Hypothalamus (tissue), 51 donors: ENCODE data around the gene AMDHD1.
"Not testable (repeated sequence)": the region's sequence is repeated elsewhere in the genome, so short reads cannot be mapped to it uniquely, and the experiment has no call there.

Source experiments
- DNase-seq, 51 donors: peaks; one replicate each; lab custom pipeline; 2025; lab: John Stamatoyannopoulos, UW

The AMDHD1 gene

DNA sequence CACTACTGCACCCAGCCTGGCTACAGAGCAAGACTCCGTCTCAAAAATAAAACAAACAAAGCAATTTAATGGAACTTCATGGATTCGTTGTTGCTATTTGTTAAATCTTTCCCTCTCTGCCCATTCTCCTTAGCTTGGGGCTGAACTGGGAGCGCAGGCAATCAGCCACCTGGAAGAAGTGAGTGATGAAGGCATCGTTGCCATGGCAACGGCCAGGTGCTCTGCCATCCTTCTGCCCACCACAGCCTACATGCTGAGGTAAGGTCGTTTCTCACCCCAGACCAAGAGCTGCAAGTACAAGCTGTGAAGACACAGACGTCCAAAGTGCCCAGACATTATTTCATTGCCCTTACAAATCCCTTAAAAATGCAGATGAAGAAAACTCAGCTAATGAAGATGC is 19.1 kb downstream of the AMDHD1 start:
- DNase-seq: no peak

DNA sequence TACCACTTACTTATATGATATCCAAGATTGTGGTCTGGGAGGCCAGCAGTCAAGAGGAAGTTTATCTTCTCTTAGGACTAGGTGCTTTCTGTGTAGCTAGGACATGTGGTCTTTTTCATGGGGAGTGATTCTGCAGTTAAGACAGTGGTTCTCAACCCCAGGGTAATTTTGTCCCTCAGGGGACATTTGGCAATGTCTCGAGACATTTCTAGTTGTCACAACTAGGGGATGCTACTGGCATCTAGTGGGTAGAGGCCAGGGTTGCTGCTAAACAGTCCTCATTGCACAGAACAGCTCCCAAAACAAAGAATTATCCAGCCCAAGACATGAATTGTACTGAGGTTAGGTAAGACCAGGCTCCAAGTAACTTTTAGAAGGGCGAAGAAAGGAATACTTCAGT is 20.0 kb downstream of the AMDHD1 start:
- no peak for DNase-seq

DNA sequence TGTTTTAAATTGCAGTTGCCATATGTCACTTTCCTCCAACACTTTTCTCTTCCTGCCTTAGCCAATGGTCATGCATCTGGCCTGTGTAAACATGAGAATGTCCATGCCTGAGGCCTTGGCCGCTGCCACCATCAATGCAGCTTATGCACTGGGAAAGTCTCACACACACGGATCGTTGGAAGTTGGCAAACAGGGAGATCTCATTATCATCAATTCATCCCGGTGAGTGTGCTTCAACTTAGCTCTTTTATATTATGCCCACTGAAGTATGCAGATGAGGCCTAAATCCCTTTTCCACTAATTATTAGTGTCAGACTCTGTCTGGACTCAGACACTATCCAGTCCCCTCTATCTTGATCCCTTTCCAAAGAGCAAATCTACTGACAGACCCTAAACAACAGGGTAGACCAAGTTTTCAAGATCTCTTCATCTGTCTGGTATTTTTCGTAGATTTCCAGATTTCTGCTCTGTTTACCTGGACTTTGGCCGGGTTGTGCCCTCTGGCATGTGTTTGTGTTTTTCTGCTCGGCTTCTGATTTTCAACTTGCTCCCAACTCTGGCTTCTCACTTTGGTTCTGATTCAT is 23.2 kb downstream of the AMDHD1 start:
- no peak for DNase-seq

DNA sequence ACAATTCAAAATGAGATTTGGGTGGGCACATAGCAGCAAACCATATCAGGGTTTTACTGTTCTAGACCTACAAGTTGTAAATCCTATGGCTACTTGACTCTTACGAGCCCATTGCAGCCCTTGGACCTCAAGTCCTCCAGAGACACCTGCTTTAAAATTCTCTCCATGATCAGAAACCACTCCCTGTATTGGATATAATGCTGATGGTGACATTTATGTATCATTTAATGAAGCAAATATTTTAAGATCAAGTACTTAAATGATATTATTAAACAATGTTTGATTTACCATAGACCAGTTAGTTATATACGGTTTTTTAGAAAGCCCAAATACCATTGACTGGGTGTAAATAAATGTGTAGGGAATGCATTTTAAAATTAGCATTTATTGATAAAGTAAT is 24.2 kb downstream of the AMDHD1 start:
- DNase-seq: no peak

- DNase-seq: not testable (repeated sequence)
These were observed 26.0 kb downstream of the AMDHD1 start for GRCh38 chr12:95969116-95969515.

DNA sequence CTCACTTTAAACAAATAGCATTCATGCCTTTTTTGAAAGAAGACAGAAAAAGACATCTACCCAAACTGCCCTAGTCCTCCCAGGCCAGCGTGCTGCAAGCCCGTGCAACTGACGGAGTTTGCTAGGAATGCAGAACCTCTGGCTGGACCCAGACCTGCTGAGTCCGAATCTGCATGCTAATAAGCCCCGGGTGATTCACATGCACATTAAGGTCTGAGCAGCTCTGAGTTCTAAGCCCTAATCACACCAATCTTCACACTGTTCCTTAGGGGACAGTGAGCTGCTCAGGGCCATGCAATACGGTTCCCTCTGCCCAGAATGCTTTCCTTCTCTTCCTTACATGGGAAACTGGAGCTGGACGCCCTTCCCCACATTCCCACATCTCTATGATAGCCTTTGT is 27.8 kb downstream of the AMDHD1 start:
- no peak for DNase-seq

DNA sequence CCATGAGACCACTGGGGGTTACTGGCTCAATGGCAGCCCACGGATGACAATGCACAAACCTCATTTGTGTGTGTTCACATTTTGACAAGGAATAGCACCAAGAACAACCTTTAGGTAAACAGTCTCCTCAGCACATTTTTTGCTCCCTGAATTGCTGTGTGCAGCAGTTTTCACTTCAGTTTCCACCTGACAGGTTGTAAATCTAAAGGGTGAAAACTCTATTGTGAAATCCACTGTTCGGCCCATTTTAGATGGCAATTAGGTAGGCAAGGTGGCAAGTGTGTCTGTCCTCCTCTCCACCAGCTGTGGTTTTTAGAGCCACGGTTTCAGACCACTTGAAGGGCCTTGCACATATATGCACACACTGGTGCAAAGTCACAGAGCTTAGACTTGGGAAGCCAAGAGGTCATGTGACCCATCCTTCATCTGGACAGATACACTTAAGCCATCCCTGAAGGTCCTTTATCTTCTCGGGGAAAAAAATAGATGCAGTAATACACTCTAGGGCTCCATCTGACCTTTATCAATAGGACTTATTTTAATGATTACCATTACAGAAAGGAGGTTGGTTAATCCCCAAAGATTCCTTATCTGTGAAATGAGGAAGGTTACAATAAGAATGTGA is 29.8 kb downstream of the AMDHD1 start:
- DNase-seq: no peak

DNA sequence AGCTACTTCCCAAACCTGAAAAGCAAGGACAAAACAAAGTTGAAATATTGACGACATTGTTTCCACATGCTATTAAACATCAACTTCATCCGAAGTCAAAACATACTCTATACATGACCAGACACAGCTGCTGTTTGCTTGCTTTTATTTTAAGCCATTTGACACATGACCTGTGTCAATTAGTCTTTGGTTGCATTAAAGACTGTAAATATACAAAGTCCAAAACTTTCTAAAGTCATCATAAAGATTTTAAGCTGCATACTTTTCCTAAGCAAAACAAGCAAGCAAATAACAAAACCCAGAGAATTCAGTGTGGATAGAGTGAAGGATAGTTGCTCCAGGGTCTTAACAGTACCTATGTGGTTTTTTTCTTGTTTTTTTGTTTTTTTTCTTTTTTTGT is 31.2 kb downstream of the AMDHD1 start:
- DNase-seq: no peak

- no peak for DNase-seq
These were observed 32.4 kb downstream of the AMDHD1 start for GRCh38 chr12:95975491-95975890.

DNA sequence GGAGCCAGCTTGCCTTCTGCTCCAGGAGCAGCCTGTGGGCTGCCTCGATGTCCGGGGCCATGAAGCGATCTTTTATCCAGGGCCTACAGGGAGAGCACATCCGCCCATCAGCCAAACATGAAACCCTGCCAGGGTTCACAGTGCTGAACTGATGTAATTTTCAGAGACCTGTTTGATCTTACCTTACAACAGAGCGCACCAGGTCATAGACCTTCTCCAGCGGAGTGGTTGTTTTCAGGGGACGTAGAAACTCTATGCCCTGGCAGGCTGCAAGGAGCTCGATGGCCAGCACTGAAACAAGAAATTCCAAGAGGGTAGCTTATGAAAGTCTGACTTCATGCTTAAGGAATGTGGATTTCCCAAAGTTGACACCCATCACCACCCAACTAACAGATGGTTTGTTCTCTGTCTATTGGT is 33.3 kb downstream of the AMDHD1 start:
- DNase-seq: no peak

DNA sequence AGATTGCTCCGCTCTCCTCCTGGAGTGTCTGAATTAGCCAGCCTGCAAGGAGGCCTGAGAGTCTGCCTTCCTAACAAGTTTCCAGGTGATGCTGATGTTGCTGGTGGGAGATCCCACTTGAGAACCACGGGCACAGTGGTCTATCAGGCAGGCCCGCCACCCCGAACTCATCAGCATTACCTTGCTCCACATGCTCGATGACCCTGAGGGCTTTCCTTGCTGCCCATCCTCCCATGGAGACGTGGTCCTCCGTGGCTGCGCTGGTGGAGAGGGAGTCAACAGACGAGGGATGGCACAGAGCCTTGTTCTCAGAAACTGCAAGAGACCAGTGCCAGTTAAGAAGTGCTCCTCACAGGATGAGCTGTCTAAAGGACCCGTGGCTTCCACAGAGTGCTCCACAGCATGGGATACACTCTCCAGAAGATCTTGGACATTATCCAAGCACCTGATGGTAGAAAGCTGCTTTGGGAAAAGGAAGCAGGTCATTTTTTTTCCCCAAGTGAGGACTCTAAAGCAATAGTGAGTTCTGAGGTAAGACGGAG is 34.7 kb downstream of the AMDHD1 start:
- DNase-seq: no peak

GRCh38 chr12:95978351-95978750 is 35.2 kb downstream of the AMDHD1 start:
- DNase-seq: no peak

DNA sequence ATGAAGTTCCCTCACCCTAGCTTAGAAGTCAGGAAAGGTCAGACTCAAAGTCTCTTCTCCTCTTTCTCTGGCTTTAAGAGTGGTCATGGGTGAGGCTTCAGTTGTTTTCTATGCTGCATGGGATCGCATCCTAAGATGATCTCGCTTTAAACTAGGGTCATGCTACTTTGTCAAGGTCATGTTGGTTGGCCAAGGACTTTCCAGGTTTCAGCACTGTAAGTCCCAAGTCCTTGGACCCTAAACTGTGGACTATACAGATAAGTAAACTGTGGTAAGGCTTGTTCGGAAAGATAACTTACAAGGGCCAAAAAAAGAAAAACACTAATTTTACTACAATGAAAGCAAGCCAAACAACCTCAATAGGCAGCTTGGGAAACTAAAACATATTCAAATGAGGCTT is 35.6 kb downstream of the AMDHD1 start:
- DNase-seq: no peak

DNA sequence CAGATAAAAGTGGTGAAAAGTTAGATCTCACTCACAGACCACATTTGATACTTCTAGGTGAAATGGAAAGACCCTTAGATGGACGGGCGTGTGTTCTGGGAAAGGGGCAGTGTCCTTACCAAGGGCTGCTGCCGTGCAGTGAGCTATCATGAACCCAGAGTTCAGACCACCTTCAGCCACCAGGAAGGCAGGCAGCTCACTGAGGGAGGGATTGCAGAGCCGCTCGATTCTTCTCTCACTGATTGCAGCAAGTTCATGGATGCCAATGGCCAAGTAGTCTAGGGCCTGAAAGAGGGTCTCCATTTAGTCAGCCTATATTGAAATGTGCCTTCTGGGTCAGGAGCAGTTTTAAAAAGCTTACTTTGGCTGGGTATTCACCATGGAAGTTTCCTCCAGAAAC is 37.3 kb downstream of the AMDHD1 start:
- DNase-seq: no peak

DNA sequence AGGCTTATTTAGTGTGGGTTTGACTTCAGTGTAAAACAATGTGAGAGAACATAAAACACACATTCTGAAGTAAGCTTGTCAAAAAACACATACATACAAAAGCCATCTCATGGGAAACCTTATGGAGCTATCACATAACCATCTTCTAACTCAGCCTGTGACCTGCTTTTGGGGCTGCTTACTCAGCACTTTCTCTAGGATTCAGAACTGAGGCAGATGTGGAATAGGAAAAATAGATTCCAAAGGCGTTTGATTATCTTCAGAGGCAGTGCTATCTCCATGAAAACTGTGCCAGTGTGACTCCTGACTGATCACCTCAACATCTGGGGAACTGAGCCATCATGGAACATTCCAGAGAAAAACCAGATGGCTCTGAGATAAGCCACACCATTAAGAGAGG is 39.5 kb downstream of the AMDHD1 start:
- DNase-seq: no peak

GRCh38 chr12:95984682-95985081 is 41.6 kb downstream of the AMDHD1 start:
- no peak for DNase-seq

- no peak for DNase-seq
These were observed 43.8 kb downstream of the AMDHD1 start for GRCh38 chr12:95986635-95987570.

DNA sequence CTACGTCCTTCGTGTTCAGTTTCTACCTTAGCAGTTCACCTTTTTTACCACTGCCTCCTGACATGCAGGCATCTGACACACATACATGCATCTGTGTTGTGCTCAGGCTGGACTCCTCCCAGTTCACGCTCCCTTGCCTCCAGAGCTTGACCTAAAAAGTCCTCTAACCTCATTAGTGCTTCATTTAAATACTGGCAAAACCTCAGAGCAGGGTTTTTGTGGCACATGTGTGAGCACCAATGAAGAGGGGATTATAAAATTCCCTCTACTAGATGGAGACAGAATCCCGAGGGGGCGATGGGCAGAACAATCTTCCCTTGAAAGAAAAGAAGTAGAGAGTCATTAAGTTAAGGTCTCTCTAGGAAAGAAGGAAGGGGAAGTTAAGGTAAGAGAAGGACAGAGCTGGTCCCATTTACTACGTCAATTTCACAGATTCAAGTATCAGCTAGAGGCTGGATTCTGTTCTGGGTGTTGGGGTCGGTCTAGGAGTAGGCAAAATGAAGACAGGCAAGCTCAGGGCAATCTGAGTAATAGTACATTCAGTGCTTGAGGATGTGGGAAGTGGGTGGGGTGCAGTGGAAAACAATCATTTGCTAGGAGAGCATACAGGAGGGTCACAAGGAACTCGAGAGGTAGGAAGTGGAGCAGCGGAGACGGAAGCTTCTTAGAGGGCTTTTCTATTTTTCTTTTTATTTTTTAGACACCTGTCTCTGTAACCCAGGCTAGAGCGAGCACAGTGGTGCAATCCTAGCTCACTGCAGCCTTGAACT is 45.6 kb downstream of the AMDHD1 start:
- DNase-seq: no peak

GRCh38 chr12:95989504-95990123 is 46.5 kb downstream of the AMDHD1 start:
- DNase-seq: no peak

DNA sequence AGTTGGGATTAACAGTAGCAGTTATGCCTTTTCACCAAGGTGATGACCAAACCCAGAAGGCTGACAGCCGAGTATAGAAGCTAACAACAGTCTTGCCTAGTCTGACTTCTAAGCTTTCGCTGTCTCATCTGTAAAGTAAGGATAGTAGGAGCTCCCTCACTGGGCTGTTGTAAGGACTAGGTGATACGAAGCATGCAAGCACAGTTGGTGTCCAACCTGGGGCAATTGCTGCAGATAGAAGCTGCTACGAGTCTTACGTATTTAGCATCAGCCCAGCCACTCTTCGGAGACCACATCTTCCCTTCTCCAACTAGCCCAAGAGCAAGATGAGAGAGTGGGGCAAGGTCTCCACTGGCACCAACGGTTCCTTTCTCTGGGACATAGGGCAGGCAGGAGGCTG is 47.0 kb downstream of the AMDHD1 start:
- no peak for DNase-seq
